ENCODE measurements around the gene DBNDD1.

DBNDD1 gene

GRCh38 chr16:89994389-89994720 is 24.9 kb downstream of the DBNDD1 start:
- TF ChIP-seq PAX5 (IDR thresholded peaks at IDR 0.05; ENCODE audit: insufficient read depth, low read length, severe bottlenecking) (no peak), POLR2A (IDR thresholded peaks at IDR 0.05; ENCODE audit: low read depth, low read length) (no peak), POLR2AphosphoS5 (IDR thresholded peaks at IDR 0.05; ENCODE audit: low read depth, low read length) (no peak), SPI1 (IDR thresholded peaks at IDR 0.05; ENCODE audit: low read depth, low read length) (no peak), TAF1 (IDR thresholded peaks at IDR 0.05; ENCODE audit: low read depth, low read length) (no peak), POU2F2 (IDR thresholded peaks at IDR 0.05; ENCODE audit: low read depth, low read length) (no peak)
- no peak for FAIRE-seq

GRCh38 chr16:89993971-89994370 is 25.3 kb downstream of the DBNDD1 start:
- FAIRE-seq (no peak), DNase-seq (ENCODE audit: insufficient read length, low spot score) (no peak)
- TF ChIP-seq POLR2AphosphoS5 (IDR thresholded peaks at IDR 0.05; ENCODE audit: low read depth, low read length) (no peak), SPI1 (IDR thresholded peaks at IDR 0.05; ENCODE audit: low read depth, low read length) (no peak), PAX5 (IDR thresholded peaks at IDR 0.05; ENCODE audit: insufficient read depth, low read length, severe bottlenecking) (no peak), TAF1 (IDR thresholded peaks at IDR 0.05; ENCODE audit: low read depth, low read length) (no peak), POU2F2 (IDR thresholded peaks at IDR 0.05; ENCODE audit: low read depth, low read length) (no peak), POLR2A (IDR thresholded peaks at IDR 0.05; ENCODE audit: low read depth, low read length) (no peak)

More at GRCh38 chr16:89994389-89994720, 24.9 kb downstream of the DBNDD1 start:
- no peak for DNase-seq (ENCODE audit: insufficient read length, low spot score)

GRCh38 chr16:89993377-89993776 is 25.9 kb downstream of the DBNDD1 start:
- no peak for FAIRE-seq

GRCh38 chr16:89990799-89991198 is 28.5 kb downstream of the DBNDD1 start:
- TF ChIP-seq PAX5 (IDR thresholded peaks at IDR 0.05; ENCODE audit: insufficient read depth, low read length, severe bottlenecking) (no peak), POLR2AphosphoS5 (IDR thresholded peaks at IDR 0.05; ENCODE audit: low read depth, low read length) (no peak)
- FAIRE-seq (no peak), DNase-seq (ENCODE audit: insufficient read length, low spot score) (no peak)

More at GRCh38 chr16:89993377-89993776, 25.9 kb downstream of the DBNDD1 start:
- no peak for DNase-seq (ENCODE audit: insufficient read length, low spot score)
- TF ChIP-seq POU2F2 (IDR thresholded peaks at IDR 0.05; ENCODE audit: low read depth, low read length) (no peak), TAF1 (IDR thresholded peaks at IDR 0.05; ENCODE audit: low read depth, low read length) (no peak), POLR2AphosphoS5 (IDR thresholded peaks at IDR 0.05; ENCODE audit: low read depth, low read length) (no peak), POLR2A (IDR thresholded peaks at IDR 0.05; ENCODE audit: low read depth, low read length) (no peak), PAX5 (IDR thresholded peaks at IDR 0.05; ENCODE audit: insufficient read depth, low read length, severe bottlenecking) (no peak), SPI1 (IDR thresholded peaks at IDR 0.05; ENCODE audit: low read depth, low read length) (no peak)

- no peak for FAIRE-seq
- TF ChIP-seq POLR2AphosphoS5 (IDR thresholded peaks at IDR 0.05; ENCODE audit: low read depth, low read length) (no peak), SPI1 (IDR thresholded peaks at IDR 0.05; ENCODE audit: low read depth, low read length) (no peak), POU2F2 (IDR thresholded peaks at IDR 0.05; ENCODE audit: low read depth, low read length) (no peak), PAX5 (IDR thresholded peaks at IDR 0.05; ENCODE audit: insufficient read depth, low read length, severe bottlenecking) (no peak)
- no peak for DNase-seq (ENCODE audit: insufficient read length, low spot score)
Observed at GRCh38 chr16:89988951-89989350, 30.3 kb downstream of the DBNDD1 start.

GRCh38 chr16:89987169-89987568 is 32.1 kb downstream of the DBNDD1 start:
- DNase-seq (ENCODE audit: insufficient read length, low spot score) (no peak), FAIRE-seq (no peak)
- TF ChIP-seq SPI1 (IDR thresholded peaks at IDR 0.05; ENCODE audit: low read depth, low read length) (no peak), POLR2AphosphoS5 (IDR thresholded peaks at IDR 0.05; ENCODE audit: low read depth, low read length) (no peak), PAX5 (IDR thresholded peaks at IDR 0.05; ENCODE audit: insufficient read depth, low read length, severe bottlenecking) (no peak), POLR2A (IDR thresholded peaks at IDR 0.05; ENCODE audit: low read depth, low read length) (no peak), TAF1 (IDR thresholded peaks at IDR 0.05; ENCODE audit: low read depth, low read length) (no peak)

GRCh38 chr16:89986600-89986999 is 32.7 kb downstream of the DBNDD1 start:
- DNase-seq (ENCODE audit: insufficient read length, low spot score) (no peak), FAIRE-seq (no peak)
- TF ChIP-seq POLR2A (IDR thresholded peaks at IDR 0.05; ENCODE audit: low read depth, low read length): no peak
- no peak for TF ChIP-seq POLR2AphosphoS5 (IDR thresholded peaks at IDR 0.05; ENCODE audit: low read depth, low read length)
- no peak for TF ChIP-seq SPI1 (IDR thresholded peaks at IDR 0.05; ENCODE audit: low read depth, low read length)
- TF ChIP-seq PAX5 (IDR thresholded peaks at IDR 0.05; ENCODE audit: insufficient read depth, low read length, severe bottlenecking): no peak
- no peak for TF ChIP-seq POU2F2 (IDR thresholded peaks at IDR 0.05; ENCODE audit: low read depth, low read length)
- TF ChIP-seq TAF1 (IDR thresholded peaks at IDR 0.05; ENCODE audit: low read depth, low read length): no peak

GRCh38 chr16:89985219-89985618 is 34.0 kb downstream of the DBNDD1 start:
- DNase-seq (ENCODE audit: insufficient read length, low spot score): no peak
- FAIRE-seq: no peak
- TF ChIP-seq POU2F2 (IDR thresholded peaks at IDR 0.05; ENCODE audit: low read depth, low read length): no peak
- TF ChIP-seq PAX5 (IDR thresholded peaks at IDR 0.05; ENCODE audit: insufficient read depth, low read length, severe bottlenecking): no peak

GRCh38 chr16:89984216-89984615 is 35.0 kb downstream of the DBNDD1 start:
- TF ChIP-seq TAF1 (IDR thresholded peaks at IDR 0.05; ENCODE audit: low read depth, low read length) (no peak), PAX5 (IDR thresholded peaks at IDR 0.05; ENCODE audit: insufficient read depth, low read length, severe bottlenecking) (no peak), POU2F2 (IDR thresholded peaks at IDR 0.05; ENCODE audit: low read depth, low read length) (no peak)
- DNase-seq (ENCODE audit: insufficient read length, low spot score) (no peak), FAIRE-seq (no peak)

- TF ChIP-seq PAX5 (IDR thresholded peaks at IDR 0.05; ENCODE audit: insufficient read depth, low read length, severe bottlenecking) (no peak), POU2F2 (IDR thresholded peaks at IDR 0.05; ENCODE audit: low read depth, low read length) (no peak), POLR2A (IDR thresholded peaks at IDR 0.05; ENCODE audit: low read depth, low read length) (no peak), SPI1 (IDR thresholded peaks at IDR 0.05; ENCODE audit: low read depth, low read length) (no peak), TAF1 (IDR thresholded peaks at IDR 0.05; ENCODE audit: low read depth, low read length) (no peak), POLR2AphosphoS5 (IDR thresholded peaks at IDR 0.05; ENCODE audit: low read depth, low read length) (no peak)
- no peak for DNase-seq (ENCODE audit: insufficient read length, low spot score)
- FAIRE-seq: no peak
Observed at GRCh38 chr16:89983536-89983935, 35.7 kb downstream of the DBNDD1 start.

- no peak for FAIRE-seq
- TF ChIP-seq PAX5 (IDR thresholded peaks at IDR 0.05; ENCODE audit: insufficient read depth, low read length, severe bottlenecking): no peak
- no peak for DNase-seq (ENCODE audit: insufficient read length, low spot score)
Observed at GRCh38 chr16:89982318-89982717, 36.9 kb downstream of the DBNDD1 start.
